ENCODE measurements around the gene PPP2R5E.

DNA sequence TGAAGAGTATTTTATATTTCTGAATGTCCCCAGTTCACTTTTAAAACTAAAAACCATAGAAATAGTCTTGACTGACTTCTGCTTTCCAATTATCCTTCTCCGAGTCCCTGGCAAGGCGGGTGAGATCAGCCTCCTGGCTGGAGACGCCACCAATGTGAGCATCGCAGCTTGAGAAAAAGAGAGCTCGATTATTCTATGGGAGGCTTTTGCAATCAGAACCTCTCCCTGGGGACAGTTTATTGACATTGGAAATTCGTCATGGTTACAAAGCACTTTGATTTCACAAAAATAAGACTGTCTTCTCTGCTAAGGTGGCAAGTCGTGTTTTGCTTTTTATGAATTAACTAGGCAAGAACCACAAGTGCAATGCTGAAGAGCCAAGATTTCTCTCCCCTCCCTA, 200.8 kb downstream of the PPP2R5E start:
- TF ChIP-seq POLR2A (IDR thresholded peaks at IDR 0.05) (no peak), CTCF (IDR thresholded peaks at IDR 0.05) (no peak), EP300 (IDR thresholded peaks at IDR 0.05) (no peak), POLR2AphosphoS5 (IDR thresholded peaks at IDR 0.05) (no peak)

All from suprapubic skin (tissue), 4 donors.